GM21515 (cell line): ENCODE results near the gene DOCK1.
"Not testable (repeated sequence)": the region's sequence is repeated elsewhere in the genome, so short reads cannot be mapped to it uniquely, and the experiment has no call there.

Source experiments
- ATAC-seq: cut with Tn5 transposase; IDR thresholded peaks from one replicate; pipeline ENCODE4 v1.9.1; 2021; ENCODE audit not compliant: unreplicated experiment

The DOCK1 gene

DNA sequence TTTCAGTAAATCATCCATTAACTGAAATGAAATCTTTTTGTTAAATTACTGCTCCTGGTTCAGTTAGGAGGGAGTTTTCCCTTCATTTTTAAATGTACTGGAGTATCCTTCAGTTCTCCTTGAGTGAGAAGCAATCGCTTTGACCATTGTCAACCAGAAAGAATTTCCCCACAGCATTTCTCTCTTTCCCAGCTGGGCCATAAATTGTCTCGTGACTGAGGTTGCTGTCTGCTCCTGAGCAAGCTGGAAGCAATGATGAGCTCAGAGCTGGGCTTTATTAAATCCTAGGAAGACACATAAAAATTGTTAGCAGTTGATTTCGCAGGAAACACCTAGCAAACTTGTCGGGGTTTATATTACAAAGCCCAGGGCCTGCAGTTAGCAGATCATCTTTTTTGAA is 393.2 kb downstream of the DOCK1 start:
- ATAC-seq: no peak

DNA sequence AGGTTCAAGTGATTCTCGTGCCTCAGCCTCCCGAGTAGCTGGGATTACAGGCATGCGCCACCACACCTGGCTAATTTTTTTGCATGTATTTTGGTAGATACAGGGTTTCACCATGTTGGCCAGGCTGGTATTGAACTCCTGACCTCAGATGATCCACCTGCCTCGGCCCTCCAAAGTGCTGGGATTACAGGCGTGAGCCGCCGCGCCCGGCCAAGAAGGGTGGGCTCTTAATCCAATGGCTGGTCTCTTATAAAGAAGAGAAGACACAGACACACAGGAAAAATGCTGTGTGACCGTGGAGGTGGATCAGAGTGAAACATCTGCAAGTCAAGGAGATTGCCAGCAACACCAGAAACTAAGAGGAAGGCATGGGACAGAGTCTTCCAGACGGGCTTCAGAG is 394.0 kb downstream of the DOCK1 start:
- not testable (repeated sequence) for ATAC-seq

- ATAC-seq: no peak
These were observed 394.9 kb downstream of the DOCK1 start for GRCh38 chr10:127299956-127300689.

GRCh38 chr10:127300868-127301321 is 395.7 kb downstream of the DOCK1 start:
- no peak for ATAC-seq

DNA sequence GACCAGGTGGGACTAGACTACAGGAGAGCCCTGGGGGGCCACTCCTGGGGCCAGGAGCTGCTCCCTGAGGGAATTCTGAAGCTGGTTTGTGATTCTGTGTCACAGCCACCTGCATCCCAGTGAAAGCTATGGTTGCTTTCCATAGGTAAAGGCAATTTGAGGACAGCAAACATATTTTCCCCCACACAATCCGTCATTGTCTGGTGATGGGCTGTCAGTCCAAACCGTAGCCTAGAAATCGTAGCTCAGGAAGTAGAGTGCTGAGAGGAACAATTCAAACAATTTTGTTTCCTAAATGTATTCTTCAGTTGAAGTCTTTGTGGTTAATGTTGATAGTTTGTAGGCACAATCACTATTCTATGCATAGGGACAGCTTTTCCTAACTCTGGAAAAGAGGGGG is 397.1 kb downstream of the DOCK1 start:
- ATAC-seq: no peak

DNA sequence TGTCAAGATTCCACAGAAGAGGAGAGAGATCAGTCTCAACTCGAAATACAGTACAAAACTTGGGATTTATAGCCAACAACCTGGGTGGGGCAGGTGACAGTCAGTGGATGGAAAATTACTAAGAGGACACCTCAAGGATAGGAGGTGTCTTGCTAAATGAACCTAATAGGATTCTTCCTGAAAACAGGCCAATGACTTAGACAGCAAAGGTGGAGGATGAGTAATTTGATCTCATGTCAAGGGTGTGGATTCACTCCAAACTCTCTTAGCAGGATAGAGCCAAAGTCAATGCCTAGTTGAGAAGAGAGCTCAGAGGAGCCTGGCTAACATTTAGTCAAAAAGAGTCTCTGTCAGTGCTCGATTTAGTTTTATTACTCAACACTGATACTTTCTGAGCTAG is 397.9 kb downstream of the DOCK1 start:
- ATAC-seq: no peak

GRCh38 chr10:127303746-127304145 is 398.5 kb downstream of the DOCK1 start:
- ATAC-seq: no peak

DNA sequence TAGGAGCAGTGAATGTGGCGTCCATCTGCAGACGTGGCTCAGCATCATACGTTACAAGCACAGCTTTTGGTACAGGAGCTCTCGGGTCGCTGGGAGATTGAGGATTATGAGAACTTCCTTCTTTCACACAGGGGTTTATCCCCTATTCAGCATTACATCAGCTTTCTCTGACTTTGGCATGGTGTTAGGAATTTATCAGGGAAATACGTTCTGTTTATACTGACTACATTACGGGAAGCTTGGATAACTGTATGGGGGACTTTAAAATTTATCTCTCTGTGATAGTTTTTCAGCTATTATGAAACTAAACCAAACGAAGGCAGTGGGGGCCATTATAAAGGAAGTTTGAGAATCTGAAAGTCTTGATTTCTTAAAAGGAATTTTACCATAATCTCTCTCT is 401.3 kb downstream of the DOCK1 start:
- ATAC-seq: no peak

DNA sequence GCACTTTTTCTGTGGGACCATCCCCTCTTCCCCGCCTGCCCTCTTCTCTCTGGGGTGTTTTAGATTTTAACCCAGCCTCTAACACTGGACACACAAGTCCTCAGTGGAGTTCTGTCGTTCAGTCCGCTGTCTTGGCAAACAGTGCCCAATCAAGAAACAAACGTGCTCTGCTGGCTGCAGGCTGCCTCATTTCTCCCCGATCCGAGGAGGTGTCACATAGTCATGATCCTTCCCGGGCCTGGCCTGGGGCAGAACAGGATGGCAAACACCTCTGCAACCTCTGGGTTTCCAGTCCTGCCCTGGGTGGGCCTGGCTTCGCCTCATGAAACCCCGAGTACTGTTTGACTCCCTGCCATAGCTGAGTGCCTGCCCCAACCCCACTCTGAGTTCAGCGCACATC is 402.1 kb downstream of the DOCK1 start:
- no peak for ATAC-seq

DNA sequence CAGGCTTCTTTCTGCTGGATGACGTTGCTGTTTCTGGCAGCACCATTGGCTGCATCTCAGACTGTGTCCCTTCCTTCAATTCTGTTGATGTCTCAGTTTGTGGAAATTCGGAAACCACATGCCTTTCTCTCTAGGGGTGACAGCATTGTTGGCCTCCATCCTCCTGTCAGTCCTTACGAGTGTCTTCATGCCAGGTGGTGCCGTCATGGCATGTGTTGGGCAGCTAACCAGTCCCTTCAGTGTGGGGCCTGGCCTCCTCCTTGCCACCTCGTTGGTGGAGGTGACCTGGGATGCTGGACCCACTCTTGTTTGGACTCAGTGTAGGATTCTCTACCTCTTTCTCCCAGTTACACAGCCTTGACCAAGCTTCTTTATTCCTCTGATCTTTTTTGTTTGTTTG is 402.8 kb downstream of the DOCK1 start:
- ATAC-seq: no peak

GRCh38 chr10:127309619-127310018 is 404.4 kb downstream of the DOCK1 start:
- not testable (repeated sequence) for ATAC-seq

- ATAC-seq: no peak
These were observed 405.2 kb downstream of the DOCK1 start for GRCh38 chr10:127310430-127310829.

DNA sequence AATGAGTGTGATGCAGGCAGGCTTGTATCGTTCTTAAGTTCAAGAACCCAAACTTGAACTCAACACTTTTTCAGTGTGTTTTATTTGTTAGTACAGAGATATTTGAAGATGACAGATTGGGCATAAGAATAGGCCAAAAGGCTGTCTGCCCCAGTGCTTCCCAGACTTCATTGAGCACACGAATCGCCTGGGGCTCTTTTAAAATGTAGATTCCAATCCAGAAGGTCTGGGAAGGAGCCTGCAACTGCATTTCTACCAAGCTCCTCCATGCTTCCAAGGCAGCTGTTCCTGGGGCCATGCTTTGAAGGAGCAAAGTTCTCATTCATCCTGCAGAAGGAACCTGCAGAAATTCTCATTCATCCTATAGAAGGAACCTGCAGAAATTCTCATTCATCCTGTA is 405.7 kb downstream of the DOCK1 start:
- no peak for ATAC-seq

- no peak for ATAC-seq
These were observed 408.9 kb downstream of the DOCK1 start for GRCh38 chr10:127313996-127314700.

DNA sequence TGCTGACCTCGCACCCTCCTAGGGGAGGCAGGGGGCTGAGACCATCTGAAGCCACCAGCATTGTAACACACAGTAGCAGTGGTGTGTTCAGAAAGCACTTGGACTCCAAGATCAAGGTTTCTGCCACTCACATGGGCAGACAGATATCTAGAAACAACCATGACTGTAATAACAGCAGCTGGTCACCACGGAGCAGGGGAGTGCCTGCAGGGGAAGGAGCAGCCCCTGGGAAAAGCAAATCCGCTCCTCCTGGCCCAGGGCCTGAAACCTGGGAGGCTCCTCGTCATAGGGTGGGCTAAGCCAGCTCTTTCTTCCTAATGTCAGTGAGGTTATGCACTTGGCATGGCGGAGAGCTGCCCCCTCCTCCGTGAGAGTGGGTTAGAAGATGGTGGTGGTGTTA is 409.6 kb downstream of the DOCK1 start:
- no peak for ATAC-seq

- no peak for ATAC-seq
These were observed 410.7 kb downstream of the DOCK1 start for GRCh38 chr10:127315888-127316287.

DNA sequence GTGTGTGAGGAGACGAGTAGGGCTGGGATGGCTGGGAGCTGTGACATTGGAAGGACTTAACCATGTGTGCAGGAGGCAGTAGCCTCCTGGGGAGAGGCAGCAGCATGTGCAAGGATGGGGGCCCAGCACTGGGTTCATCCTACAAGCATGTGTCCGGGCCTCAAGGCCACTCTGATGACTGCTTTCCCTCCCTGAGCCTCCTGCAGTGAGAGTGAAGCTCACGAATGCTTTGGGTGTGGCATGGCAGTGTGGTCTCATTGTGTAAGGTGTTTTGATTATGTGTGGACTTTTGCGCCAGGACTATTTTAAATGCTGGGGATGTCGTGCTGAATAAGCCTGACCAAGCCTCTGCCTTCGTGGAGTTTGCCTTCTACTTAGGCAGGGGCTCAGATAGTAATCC is 413.2 kb downstream of the DOCK1 start:
- ATAC-seq: no peak

DNA sequence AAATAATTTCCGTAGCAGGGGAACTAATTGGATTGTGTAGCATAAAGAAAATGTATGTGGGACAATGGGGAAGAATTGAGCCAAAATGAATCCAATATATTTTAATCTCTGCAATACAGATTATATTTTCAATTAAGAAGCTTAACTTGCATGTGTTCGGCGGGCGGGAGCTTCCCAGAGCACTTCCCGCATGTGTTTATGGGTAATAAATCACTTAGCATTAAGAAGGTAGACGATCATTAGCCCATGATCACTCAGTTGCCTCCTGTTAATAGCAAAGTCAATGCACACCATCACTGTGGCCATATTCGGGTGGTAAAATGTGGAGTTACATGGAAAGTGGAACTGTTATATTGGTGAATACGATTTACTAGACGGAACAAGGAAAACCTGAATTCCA is 414.0 kb downstream of the DOCK1 start:
- no peak for ATAC-seq

DNA sequence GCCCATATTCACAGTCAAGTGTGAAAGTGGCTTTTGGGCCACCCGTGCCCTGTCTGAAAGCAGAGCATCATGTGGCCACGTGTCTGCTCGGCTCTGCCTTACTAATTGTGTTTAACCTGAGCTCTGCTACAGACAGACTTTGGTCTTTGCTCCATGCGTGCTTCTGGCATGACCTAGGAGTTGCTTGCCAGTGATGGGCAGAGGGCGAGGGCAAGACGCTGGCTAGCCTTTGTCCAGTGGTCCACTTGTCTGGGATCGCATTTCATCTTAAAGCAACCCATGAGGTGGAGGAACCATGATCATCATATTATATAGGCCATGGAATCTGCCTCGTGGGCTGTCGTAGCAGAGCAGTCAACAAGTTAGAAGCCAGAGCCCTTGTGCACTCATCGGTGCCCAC is 414.5 kb downstream of the DOCK1 start:
- ATAC-seq: no peak

- ATAC-seq: no peak
These were observed 414.9 kb downstream of the DOCK1 start for GRCh38 chr10:127320176-127320575.

DNA sequence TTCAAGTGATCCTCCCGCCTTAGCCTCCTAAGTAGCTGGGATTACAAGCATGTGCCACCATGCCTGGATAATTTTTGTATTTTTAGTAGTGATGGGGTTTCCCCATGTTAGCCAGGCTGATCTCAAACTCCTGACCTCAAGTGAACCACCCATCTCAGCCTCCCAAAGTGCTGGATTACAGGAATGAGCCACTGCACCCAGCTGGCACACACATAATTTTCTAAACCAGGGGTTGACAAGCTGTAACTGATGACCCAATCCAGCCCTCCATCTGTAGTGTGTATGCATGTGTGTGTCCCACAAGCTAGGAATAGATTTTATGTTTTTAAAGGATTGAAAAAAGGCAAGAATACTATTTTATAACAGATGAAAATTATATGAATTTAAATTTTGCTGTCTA is 417.1 kb downstream of the DOCK1 start:
- ATAC-seq: no peak

DNA sequence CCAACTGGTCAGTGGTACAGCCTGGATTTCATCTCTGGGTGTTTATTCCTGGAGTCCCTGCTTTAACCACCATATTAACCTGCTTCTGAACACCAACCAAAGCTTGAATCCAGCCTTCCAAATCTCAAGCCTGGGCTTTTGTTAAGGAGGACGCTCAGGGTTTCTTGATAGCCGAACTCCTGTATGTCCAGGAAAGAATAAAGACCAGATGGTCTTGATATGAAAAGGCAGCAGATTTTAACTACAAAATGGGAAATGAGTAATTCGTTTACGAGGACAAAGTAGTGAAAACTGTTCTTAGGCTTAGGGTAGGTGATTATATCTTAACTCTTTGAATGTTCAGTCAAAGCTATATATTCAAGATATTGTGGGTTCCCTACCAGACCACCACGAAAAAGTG is 420.3 kb downstream of the DOCK1 start:
- ATAC-seq: no peak

GRCh38 chr10:127326883-127327282 is 421.7 kb downstream of the DOCK1 start:
- ATAC-seq: no peak
